Measurements from ENCODE around the gene CADPS2. TPM values are rescaled to one million over a fixed set of nuclear protein-coding genes. Genes with fewer than 3 reads are reported as not detected.
"Not testable (repeated sequence)": the region's sequence is repeated elsewhere in the genome, so short reads cannot be mapped to it uniquely, and the experiment has no call there.

CADPS2 gene
- total RNA-seq, 2 experiments from 2014 or later, result not detected

- H3K9me3 Mint-ChIP-seq, result peaks cover 1% of the 10 kb centered on the region
- no peak overlapping the region for H3K27ac Mint-ChIP-seq
- H3K4me1 Mint-ChIP-seq, result no peaks in the 10 kb centered on the region
- H3K4me3 Mint-ChIP-seq, result no peak overlapping the region
- no peaks in the 10 kb centered on the region for H3K27me3 Mint-ChIP-seq
- POLR2A ChIA-PET, result no interaction called here
- no peak for DNase-seq
- no peaks in the 10 kb centered on the region for H3K36me3 Mint-ChIP-seq
- no peak for ATAC-seq (ENCODE audit: low read depth)
Observed at GRCh38 chr7:122844191-122844988, 41.9 kb downstream of the CADPS2 start.

GRCh38 chr7:122842971-122843370 is 43.3 kb downstream of the CADPS2 start:
- no peaks in the 10 kb centered on the region for H3K4me1 Mint-ChIP-seq
- no peaks in the 10 kb centered on the region for H3K36me3 Mint-ChIP-seq
- ATAC-seq (ENCODE audit: low read depth) (no peak), DNase-seq (no peak)
- POLR2A ChIA-PET, result no interaction called here
- H3K4me3 Mint-ChIP-seq, result no peak overlapping the region
- H3K27me3 Mint-ChIP-seq, result no peaks in the 10 kb centered on the region
- no peak overlapping the region for H3K27ac Mint-ChIP-seq
- peaks cover 1% of the 10 kb centered on the region for H3K9me3 Mint-ChIP-seq

- ATAC-seq (ENCODE audit: low read depth); DNase-seq; POLR2A ChIA-PET; H3K4me1 Mint-ChIP-seq; H3K27me3 Mint-ChIP-seq; H3K27ac Mint-ChIP-seq; H3K4me3 Mint-ChIP-seq; H3K36me3 Mint-ChIP-seq; H3K9me3 Mint-ChIP-seq: not testable (repeated sequence)
Observed at GRCh38 chr7:122836286-122836685, 50.0 kb downstream of the CADPS2 start.

GRCh38 chr7:122834571-122834942 is 51.7 kb downstream of the CADPS2 start:
- H3K27me3 Mint-ChIP-seq; POLR2A ChIA-PET; ATAC-seq (ENCODE audit: low read depth); H3K9me3 Mint-ChIP-seq; H3K4me3 Mint-ChIP-seq; H3K36me3 Mint-ChIP-seq; H3K27ac Mint-ChIP-seq; DNase-seq; H3K4me1 Mint-ChIP-seq: not testable (repeated sequence)

GRCh38 chr7:122833888-122834570 is 52.2 kb downstream of the CADPS2 start:
- POLR2A ChIA-PET, result no interaction called here
- Mint-ChIP-seq H3K4me1 (no peaks in the 10 kb centered on the region), H3K9me3 (no peaks in the 10 kb centered on the region), H3K4me3 (no peak overlapping the region), H3K27ac (no peak overlapping the region), H3K27me3 (no peaks in the 10 kb centered on the region), H3K36me3 (no peaks in the 10 kb centered on the region)
- ATAC-seq (ENCODE audit: low read depth) (no peak), DNase-seq (no peak)

GRCh38 chr7:122831436-122831835 is 54.8 kb downstream of the CADPS2 start:
- Mint-ChIP-seq H3K36me3 (no peaks in the 10 kb centered on the region), H3K9me3 (no peaks in the 10 kb centered on the region), H3K27me3 (no peaks in the 10 kb centered on the region), H3K27ac (no peak overlapping the region), H3K4me3 (no peak overlapping the region), H3K4me1 (no peaks in the 10 kb centered on the region)
- DNase-seq, result no peak
- POLR2A ChIA-PET, result no interaction called here
- ATAC-seq (ENCODE audit: low read depth), result no peak

GRCh38 chr7:122829962-122830361 is 56.3 kb downstream of the CADPS2 start:
- Mint-ChIP-seq H3K36me3 (no peaks in the 10 kb centered on the region), H3K27ac (no peak overlapping the region), H3K9me3 (no peaks in the 10 kb centered on the region), H3K4me3 (no peak overlapping the region), H3K4me1 (no peaks in the 10 kb centered on the region), H3K27me3 (no peaks in the 10 kb centered on the region)
- no peak for ATAC-seq (ENCODE audit: low read depth)
- POLR2A ChIA-PET, result no interaction called here
- DNase-seq, result no peak

- H3K4me1 Mint-ChIP-seq, result no peaks in the 10 kb centered on the region
- H3K27ac Mint-ChIP-seq, result no peak overlapping the region
- no peak overlapping the region for H3K4me3 Mint-ChIP-seq
- ATAC-seq (ENCODE audit: low read depth), result no peak
- no peaks in the 10 kb centered on the region for H3K27me3 Mint-ChIP-seq
- no peak for DNase-seq
- no peaks in the 10 kb centered on the region for H3K36me3 Mint-ChIP-seq
- POLR2A ChIA-PET, result no interaction called here
- peaks cover under 1% of the 10 kb centered on the region for H3K9me3 Mint-ChIP-seq
Observed at GRCh38 chr7:122827763-122828162, 58.5 kb downstream of the CADPS2 start.

GRCh38 chr7:122813845-122814244 is 72.4 kb downstream of the CADPS2 start:
- POLR2A ChIA-PET, result no interaction called here
- no peaks in the 10 kb centered on the region for H3K4me1 Mint-ChIP-seq
- H3K27ac Mint-ChIP-seq, result no peak overlapping the region
- H3K9me3 Mint-ChIP-seq, result no peaks in the 10 kb centered on the region
- DNase-seq (no peak), ATAC-seq (ENCODE audit: low read depth) (no peak)
- H3K27me3 Mint-ChIP-seq, result no peaks in the 10 kb centered on the region
- H3K4me3 Mint-ChIP-seq, result no peak overlapping the region
- H3K36me3 Mint-ChIP-seq, result no peaks in the 10 kb centered on the region

- Mint-ChIP-seq H3K36me3 (no peaks in the 10 kb centered on the region), H3K4me1 (peaks cover 3% of the 10 kb centered on the region), H3K27me3 (no peaks in the 10 kb centered on the region), H3K4me3 (no peak overlapping the region), H3K9me3 (no peaks in the 10 kb centered on the region), H3K27ac (no peak overlapping the region)
- no peak for ATAC-seq (ENCODE audit: low read depth)
- POLR2A ChIA-PET, result no interaction called here
- DNase-seq, result no peak
Observed at GRCh38 chr7:122803851-122804250, 82.4 kb downstream of the CADPS2 start.

- H3K9me3 Mint-ChIP-seq, result no peaks in the 10 kb centered on the region
- no peaks in the 10 kb centered on the region for H3K36me3 Mint-ChIP-seq
- ATAC-seq (ENCODE audit: low read depth), result no peak
- no peak overlapping the region for H3K27ac Mint-ChIP-seq
- POLR2A ChIA-PET, result no interaction called here
- no peaks in the 10 kb centered on the region for H3K27me3 Mint-ChIP-seq
- no peak overlapping the region for H3K4me3 Mint-ChIP-seq
- peaks cover 3% of the 10 kb centered on the region for H3K4me1 Mint-ChIP-seq
- DNase-seq, result no peak
Observed at GRCh38 chr7:122803323-122803722, 82.9 kb downstream of the CADPS2 start.

- POLR2A ChIA-PET, result no interaction called here
- Mint-ChIP-seq H3K36me3 (no peaks in the 10 kb centered on the region), H3K27me3 (no peaks in the 10 kb centered on the region), H3K9me3 (no peaks in the 10 kb centered on the region), H3K27ac (no peak overlapping the region), H3K4me3 (no peak overlapping the region), H3K4me1 (peaks cover 3% of the 10 kb centered on the region)
- DNase-seq (no peak), ATAC-seq (ENCODE audit: low read depth) (no peak)
Observed at GRCh38 chr7:122802301-122802751, 83.9 kb downstream of the CADPS2 start.

GRCh38 chr7:122791959-122792545 is 94.2 kb downstream of the CADPS2 start:
- no peaks in the 10 kb centered on the region for H3K27me3 Mint-ChIP-seq
- no peaks in the 10 kb centered on the region for H3K36me3 Mint-ChIP-seq
- DNase-seq (no peak), ATAC-seq (ENCODE audit: low read depth) (no peak)
- H3K27ac Mint-ChIP-seq, result no peak overlapping the region
- no peaks in the 10 kb centered on the region for H3K4me1 Mint-ChIP-seq
- POLR2A ChIA-PET, result no interaction called here
- H3K4me3 Mint-ChIP-seq, result no peak overlapping the region
- no peaks in the 10 kb centered on the region for H3K9me3 Mint-ChIP-seq

GRCh38 chr7:122790591-122790990 is 95.7 kb downstream of the CADPS2 start:
- no peaks in the 10 kb centered on the region for H3K27me3 Mint-ChIP-seq
- H3K9me3 Mint-ChIP-seq, result no peaks in the 10 kb centered on the region
- no peaks in the 10 kb centered on the region for H3K4me1 Mint-ChIP-seq
- DNase-seq (no peak), ATAC-seq (ENCODE audit: low read depth) (no peak)
- POLR2A ChIA-PET, result no interaction called here
- no peak overlapping the region for H3K4me3 Mint-ChIP-seq
- H3K36me3 Mint-ChIP-seq, result no peaks in the 10 kb centered on the region
- H3K27ac Mint-ChIP-seq, result no peak overlapping the region
